K562 (cell line): ENCODE results near the gene STC2. TPM values are rescaled to one million over a fixed set of nuclear protein-coding genes. Genes with fewer than 3 reads are reported as not detected.

ENCODE experiments used
- ARID1B ChIP-seq: fragments of 450-650 bp; IDR thresholded peaks from 2 replicates; pipeline ENCODE4 v1.6.1; 2016; ENCODE audit warnings: antibody characterized with exemption, mild to moderate bottlenecking, inconsistent platforms
- ATF6 ChIP-seq: sonication (generic); formaldehyde crosslinking; IDR thresholded peaks from 2 replicates; pipeline ENCODE4 v1.4.0; 2020; ENCODE audit warnings: mild to moderate bottlenecking, missing genetic modification reagents
- CXXC5 ChIP-seq: fragments of 250-450 bp; sonication (Bioruptor Pico); IDR thresholded peaks from 2 replicates; pipeline ENCODE4 v1.8.0; 2022; ENCODE audit warnings: inconsistent platforms, mild to moderate bottlenecking, moderate library complexity
- ELK1 ChIP-seq: sonication (generic); formaldehyde crosslinking; IDR thresholded peaks from 2 replicates; pipeline ENCODE4 v1.8.1; 2022; ENCODE audit warnings: missing genetic modification reagents
- EP400 ChIP-seq: fragments of 450-650 bp; IDR thresholded peaks from 2 replicates; pipeline ENCODE4 v1.6.1; 2017; ENCODE audit warnings: antibody characterized with exemption, mild to moderate bottlenecking, moderate library complexity
- HLTF ChIP-seq: fragments of 450-650 bp; IDR thresholded peaks from 2 replicates; pipeline ENCODE4 v1.6.1; 2016
- KDM5B ChIP-seq: fragments of 200-600 bp; sonication (generic); IDR thresholded peaks from 2 replicates; pipeline ENCODE4 v1.6.1; 2012; ENCODE audit warnings: low read depth, mild to moderate bottlenecking, moderate library complexity, low read length, control low read depth, inconsistent platforms; ENCODE audit not compliant: insufficient replicate concordance
- MYBL2 ChIP-seq, 2 experiments: fragments of 450-650 bp in 1 of 2; sonication (generic) in 1 of 2; formaldehyde crosslinking in 1 of 2; IDR thresholded peaks; 2 replicates each; pipeline versions ENCODE4 v1.6.1 to v1.8.1; 2017 to 2022; ENCODE audit warnings: borderline replicate concordance in 1 of 2, inconsistent platforms in 1 of 2, low read depth in 1 of 2, mild to moderate bottlenecking in 1 of 2, missing genetic modification reagents in 1 of 2, moderate library complexity in 1 of 2
- NBN ChIP-seq: fragments of 450-650 bp; IDR thresholded peaks from 2 replicates; pipeline ENCODE4 v1.6.1; 2016; ENCODE audit warnings: low read depth, mild to moderate bottlenecking
- NEUROD1 ChIP-seq: fragments of 150-350 bp; IDR thresholded peaks from 2 replicates; pipeline ENCODE4 v1.6.1; 2014; ENCODE audit warnings: borderline replicate concordance, low read length, low read depth; ENCODE audit not compliant: partially characterized antibody
- NFE2 ChIP-seq: IDR thresholded peaks from 2 replicates; pipeline ENCODE4 v1.6.1; 2014; ENCODE audit warnings: antibody characterized with exemption, low read depth
- PRPF4 ChIP-seq: fragments of 200-400 bp; formaldehyde crosslinking; IDR thresholded peaks from one replicate; pipeline ENCODE4 v1.6.1; 2017; ENCODE audit warnings: low read length, low read depth, mild to moderate bottlenecking; ENCODE audit not compliant: insufficient read depth, poor library complexity, severe bottlenecking
- RNF2 ChIP-seq: sonication (generic); IDR thresholded peaks from 2 replicates; pipeline ENCODE4 v1.6.1; 2016
- SNAPC5 ChIP-seq: fragments of 250-450 bp; sonication (Bioruptor Pico); IDR thresholded peaks from 2 replicates; pipeline ENCODE4 v1.8.0; 2021; ENCODE audit warnings: moderate library complexity, mild to moderate bottlenecking, inconsistent platforms
- WHSC1 ChIP-seq: IDR thresholded peaks from one replicate; pipeline ENCODE4 v1.6.1; 2012; ENCODE audit warnings: low read length, control low read depth, inconsistent platforms
- ZBED1 ChIP-seq: IDR thresholded peaks from 2 replicates; pipeline ENCODE4 v1.6.1; 2014
- ZNF124 ChIP-seq: sonication (generic); formaldehyde crosslinking; IDR thresholded peaks from 2 replicates; pipeline ENCODE4 v1.8.1; 2022; ENCODE audit warnings: missing genetic modification reagents
- ZNF316 ChIP-seq: fragments of 450-650 bp; IDR thresholded peaks from 2 replicates; pipeline ENCODE4 v1.6.1; 2016
- ZNF444 ChIP-seq: fragments of 250-450 bp; sonication (Bioruptor Pico); IDR thresholded peaks from 2 replicates; pipeline ENCODE4 v1.4.0; 2020; ENCODE audit warnings: mild to moderate bottlenecking, moderate library complexity
- ZNF589 ChIP-seq: fragments of 200-800 bp; sonication (Bioruptor generic); IDR thresholded peaks from 2 replicates; pipeline ENCODE4 v1.6.1; 2016; ENCODE audit warnings: low read depth, missing genetic modification characterization, missing compliant biosample characterization
- ZNF592 ChIP-seq: fragments of 450-650 bp; IDR thresholded peaks from 2 replicates; pipeline ENCODE4 v1.6.1; 2017; ENCODE audit warnings: antibody characterized with exemption, mild to moderate bottlenecking
- ZNF717 ChIP-seq: fragments of 250-450 bp; sonication (Bioruptor Pico); IDR thresholded peaks from 2 replicates; pipeline ENCODE4 v1.5.0; 2021
- polyA plus RNA-seq, 8 experiments: library from polyadenylated mRNA; depleted of rRNA in 4 of 8; stranded (reverse) in 5 of 8; unstranded in 3 of 8; fragments of >200 nt; fragmentation: Nextera tagmentation in 2 of 8; fragmentation: Illumina TruSeq in 1 of 8; extraction: Ambion mirVana in 2 of 8; extraction: Trizol in 1 of 8; gene quantifications; 2 replicates each; pipeline versions ENCODE4 v1.2.1 to v1.2.3, GENCODE V29; 2011 to 2014; ENCODE audit warnings: inconsistent platforms in 1 of 8, missing spikeins in 1 of 8
- total RNA-seq, 7 experiments: library from RNA; depleted of rRNA in 6 of 7; stranded (reverse); fragments of >200 nt in 6 of 7; fragmentation: Illumina TruSeq in 2 of 7; extraction: Trizol in 2 of 7; gene quantifications; 2 replicates each; pipeline versions ENCODE4 v1.2.1 to v1.2.3, GENCODE V29; 2011 to 2021; ENCODE audit warnings: low replicate concordance in 1 of 7

STC2 gene
- total and polyA plus RNA-seq, 9 of the 15 experiments (the other 6 are each of a cell fraction or from before 2014, with no cell fraction given) = 0.62 to 31.7 (median 7.4) TPM

- TF ChIP-seq NEUROD1 (no peak), NFE2 (no peak), ZNF589 (CRISPR knock-in tag) (no peak), WHSC1 (no peak), RNF2 (peak; percentile 26; the same call in 1 of the 2 replicates), HLTF (no peak), ZNF717 (CRISPR knock-in tag) (no peak), ARID1B (no peak), CXXC5 (CRISPR knock-in tag) (peak; percentile 49), SNAPC5 (CRISPR knock-in tag) (no peak), ZNF316 (no peak), NBN (no peak), ZNF592 (peak; percentile 29; the same call in 1 of the 2 replicates), PRPF4 (peak; percentile 68), ATF6 (CRISPR knock-in tag) (peak; percentile 27; the same call in 1 of the 2 replicates), ELK1 (CRISPR knock-in tag) (no peak), ZNF444 (CRISPR knock-in tag) (no peak), KDM5B (no peak), ZNF124 (no peak), EP400 (peak; percentile 81; the same call in 1 of the 2 replicates), ZBED1 (no peak), MYBL2 (IDR thresholded peaks at IDR 0.05; ENCODE audit: low read depth) (no peak), MYBL2 (CRISPR knock-in tag; IDR thresholded peaks at IDR 0.05; ENCODE audit: borderline replicate concordance) (no peak)
Measured at GRCh38 chr5:173327084-173327947, 898 bp downstream of the STC2 start (continued).
